ENCODE data around the gene LINC00305. TPM values are rescaled to one million over a fixed set of nuclear protein-coding genes. Genes with fewer than 3 reads are reported as not detected.

Gene LINC00305
- polyA plus RNA-seq, 3 donors: not detected

DNA sequence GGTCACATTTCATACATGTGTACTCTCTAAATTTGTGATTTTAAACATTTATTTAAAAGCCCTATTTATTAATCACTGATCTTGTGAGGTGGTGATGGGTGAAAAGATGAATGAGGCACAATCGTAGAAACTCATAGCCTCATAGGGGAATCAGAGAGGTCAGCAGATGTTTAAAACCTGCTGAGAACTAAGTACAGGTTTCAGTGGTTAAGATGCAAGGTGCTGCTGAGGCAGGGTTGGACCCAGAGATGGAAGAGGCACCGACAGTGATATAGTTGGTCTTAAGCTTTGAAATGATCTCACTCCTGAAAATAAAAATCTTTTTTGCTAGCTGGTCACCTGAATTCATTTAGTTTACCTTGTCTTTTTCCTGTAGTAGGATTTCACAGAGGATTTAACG lies 49.6 kb downstream of the LINC00305 start:
- no peak overlapping the region for H3K4me2 ChIP-seq (replicated peaks; ENCODE audit: extremely low read depth, low read length, poor library complexity, severe bottlenecking)
- no peak overlapping the region for H3K4me3 ChIP-seq (replicated peaks in 1 of 3; ENCODE audit: low read depth in 2 of 3, low read length in 3 of 3)
- intact Hi-C loops (cut with micrococcal nuclease): no loop called here
- no peaks in the 10 kb centered on the region for H3K36me3 Mint-ChIP-seq
- TF ChIP-seq, protein P1, sequence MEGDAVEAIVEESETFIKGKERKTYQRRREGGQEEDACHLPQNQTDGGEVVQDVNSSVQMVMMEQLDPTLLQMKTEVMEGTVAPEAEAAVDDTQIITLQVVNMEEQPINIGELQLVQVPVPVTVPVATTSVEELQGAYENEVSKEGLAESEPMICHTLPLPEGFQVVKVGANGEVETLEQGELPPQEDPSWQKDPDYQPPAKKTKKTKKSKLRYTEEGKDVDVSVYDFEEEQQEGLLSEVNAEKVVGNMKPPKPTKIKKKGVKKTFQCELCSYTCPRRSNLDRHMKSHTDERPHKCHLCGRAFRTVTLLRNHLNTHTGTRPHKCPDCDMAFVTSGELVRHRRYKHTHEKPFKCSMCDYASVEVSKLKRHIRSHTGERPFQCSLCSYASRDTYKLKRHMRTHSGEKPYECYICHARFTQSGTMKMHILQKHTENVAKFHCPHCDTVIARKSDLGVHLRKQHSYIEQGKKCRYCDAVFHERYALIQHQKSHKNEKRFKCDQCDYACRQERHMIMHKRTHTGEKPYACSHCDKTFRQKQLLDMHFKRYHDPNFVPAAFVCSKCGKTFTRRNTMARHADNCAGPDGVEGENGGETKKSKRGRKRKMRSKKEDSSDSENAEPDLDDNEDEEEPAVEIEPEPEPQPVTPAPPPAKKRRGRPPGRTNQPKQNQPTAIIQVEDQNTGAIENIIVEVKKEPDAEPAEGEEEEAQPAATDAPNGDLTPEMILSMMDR (IDR thresholded peaks at IDR 0.05): no peak
- H3K79me2 ChIP-seq (ENCODE audit: insufficient read depth, low read length): no peaks in the 10 kb centered on the region
- no peak for DNase-seq
- 94% methylated on average over 2 of the region's 3 CpGs for WGBS (ENCODE audit: insufficient coverage)
- H2AFZ ChIP-seq (ENCODE audit: insufficient read depth, low read depth, low read length, poor library complexity, severe bottlenecking): no peak overlapping the region
- H3K9ac ChIP-seq (ENCODE audit: insufficient read depth, low read length, poor library complexity, severe bottlenecking): no peak overlapping the region
- H3K9me3 ChIP-seq (replicated peaks in 1 of 2; ENCODE audit: control insufficient read depth in 1 of 2, insufficient read depth in 1 of 2, low read length in 2 of 2): no peaks in the 10 kb centered on the region
- no peaks in the 10 kb centered on the region for H3K9me3 Mint-ChIP-seq
- H3K4me1 Mint-ChIP-seq: no peaks in the 10 kb centered on the region
- H3K4me3 Mint-ChIP-seq: no peak overlapping the region
- H3K36me3 ChIP-seq (replicated peaks in 1 of 2; ENCODE audit: control insufficient read depth in 1 of 2, insufficient read depth in 2 of 2, low read length in 2 of 2): no peaks in the 10 kb centered on the region
- no peak overlapping the region for H3K27ac ChIP-seq (ENCODE audit: low read depth in 1 of 2, low read length in 2 of 2)
- H3K27me3 ChIP-seq (ENCODE audit: control insufficient read depth in 2 of 2, insufficient read depth in 2 of 2, low read length in 2 of 2): no peaks in the 10 kb centered on the region
- no peaks in the 10 kb centered on the region for H3K4me1 ChIP-seq (ENCODE audit: control insufficient read depth in 1 of 2, insufficient read depth in 2 of 2, low read length in 2 of 2)
- no peaks in the 10 kb centered on the region for H4K20me1 ChIP-seq (ENCODE audit: insufficient read depth, low read length)
- no peak overlapping the region for H3K27ac Mint-ChIP-seq
- H3K27me3 Mint-ChIP-seq (ENCODE audit: low read depth in 3 of 3): peaks cover 3 to 4% (median 4%) of the 10 kb centered on the region in 3 donors

DNA sequence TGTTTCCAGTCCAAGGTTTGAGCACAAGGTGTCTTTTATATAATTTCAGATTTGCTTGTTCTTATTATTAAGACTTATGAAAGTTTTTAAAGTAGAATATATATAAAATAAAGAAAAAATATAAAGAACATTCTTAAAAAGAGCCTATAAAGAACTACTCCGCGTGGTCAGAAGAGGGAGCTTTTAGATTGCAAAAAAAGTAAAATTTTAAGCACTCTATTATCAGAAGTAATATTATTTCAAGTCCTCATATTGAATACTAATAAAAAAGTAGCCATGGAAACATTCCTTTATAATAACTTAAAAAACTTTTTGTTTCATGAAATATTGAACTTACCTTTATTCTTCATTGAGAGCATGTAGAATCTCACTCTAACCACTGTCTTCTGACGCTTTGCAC lies 51.4 kb downstream of the LINC00305 start:
- TF ChIP-seq, protein P1 (IDR thresholded peaks at IDR 0.05): no peak
- intact Hi-C loops (cut with micrococcal nuclease): no loop called here
- Histone ChIP-seq H3K4me2 (replicated peaks; ENCODE audit: extremely low read depth, low read length, poor library complexity, severe bottlenecking) (no peak overlapping the region), H3K9me3 (replicated peaks in 1 of 2; ENCODE audit: control insufficient read depth in 1 of 2, insufficient read depth in 1 of 2, low read length in 2 of 2) (no peaks in the 10 kb centered on the region), H3K9ac (ENCODE audit: insufficient read depth, low read length, poor library complexity, severe bottlenecking) (no peak overlapping the region), H3K4me1 (ENCODE audit: control insufficient read depth in 1 of 2, insufficient read depth in 2 of 2, low read length in 2 of 2) (no peaks in the 10 kb centered on the region), H3K4me3 (replicated peaks in 1 of 3; ENCODE audit: low read depth in 2 of 3, low read length in 3 of 3) (no peak overlapping the region), H3K27ac (ENCODE audit: low read depth in 1 of 2, low read length in 2 of 2) (no peak overlapping the region), H2AFZ (ENCODE audit: insufficient read depth, low read depth, low read length, poor library complexity, severe bottlenecking) (no peak overlapping the region), H3K27me3 (ENCODE audit: control insufficient read depth in 2 of 2, insufficient read depth in 2 of 2, low read length in 2 of 2) (no peaks in the 10 kb centered on the region), H3K36me3 (replicated peaks in 1 of 2; ENCODE audit: control insufficient read depth in 1 of 2, insufficient read depth in 2 of 2, low read length in 2 of 2) (no peaks in the 10 kb centered on the region), H4K20me1 (ENCODE audit: insufficient read depth, low read length) (no peaks in the 10 kb centered on the region), H3K79me2 (ENCODE audit: insufficient read depth, low read length) (no peaks in the 10 kb centered on the region)
- no peaks in the 10 kb centered on the region for H3K36me3 Mint-ChIP-seq
- H3K27me3 Mint-ChIP-seq (ENCODE audit: low read depth in 3 of 3): peaks cover 4% of the 10 kb centered on the region in 3 donors
- H3K9me3 Mint-ChIP-seq: no peaks in the 10 kb centered on the region
- no peak overlapping the region for H3K27ac Mint-ChIP-seq
- H3K4me1 Mint-ChIP-seq: no peaks in the 10 kb centered on the region
- H3K4me3 Mint-ChIP-seq: no peak overlapping the region
- no peak for DNase-seq
- no CpG with 5 or more reads among the region's 3 CpGs for WGBS (ENCODE audit: insufficient coverage)
